ENCODE results near the gene CEP19.

CEP19 gene

DNA sequence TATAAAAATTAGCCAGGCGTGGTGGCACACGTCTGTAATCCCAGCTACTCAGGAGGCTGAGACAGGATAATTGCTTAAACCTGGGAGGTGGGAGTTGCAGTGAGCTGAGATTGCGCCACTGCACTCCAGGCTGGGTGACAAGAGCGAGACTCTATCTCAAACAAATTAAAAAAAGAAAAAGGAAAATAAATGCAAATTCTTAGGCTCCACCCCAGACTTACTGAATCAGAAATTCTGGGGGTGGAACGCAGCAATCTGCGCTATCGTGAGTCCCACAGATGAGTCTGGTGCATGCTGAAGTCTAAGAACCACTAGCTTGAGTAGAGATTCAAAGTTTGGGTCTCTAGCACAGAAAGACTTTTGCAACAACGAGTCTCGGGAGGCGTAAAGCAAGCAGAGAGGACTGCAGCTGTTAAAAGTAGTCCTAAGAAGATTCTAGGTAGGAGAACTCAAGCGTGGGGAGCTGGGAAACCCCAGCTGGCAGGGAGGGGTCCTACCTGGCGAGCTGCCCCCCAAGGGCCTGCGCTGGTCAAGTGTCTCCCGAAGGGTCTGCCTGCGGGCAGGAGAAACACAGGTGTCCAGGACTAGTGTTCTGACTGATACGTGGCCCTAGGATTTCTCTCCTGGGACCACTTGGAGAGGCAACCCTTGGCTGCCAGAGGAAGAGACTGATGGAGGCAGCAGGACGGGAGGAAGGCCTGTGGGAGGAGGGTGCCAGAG is 21.9 kb downstream of the CEP19 start:
- no peak overlapping the region for H2AFZ ChIP-seq (ENCODE audit: low read length)
- peaks cover 3% of the 10 kb centered on the region for H3K4me1 ChIP-seq (ENCODE audit: insufficient read depth, low read length, poor library complexity, severe bottlenecking)
- no peaks in the 10 kb centered on the region for H3K9me3 ChIP-seq (ENCODE audit: insufficient read depth, low read depth, low read length)
- no peak overlapping the region for H3K4me3 ChIP-seq (ENCODE audit: low read length, poor library complexity, severe bottlenecking)
- no peaks in the 10 kb centered on the region for H3F3A ChIP-seq (ENCODE audit: low read depth)
- H3K79me2 ChIP-seq (ENCODE audit: insufficient read depth, low read length), result no peaks in the 10 kb centered on the region
- H3K4me2 ChIP-seq (ENCODE audit: low read depth, low read length, poor library complexity, severe bottlenecking), result no peak overlapping the region
- H3K9me2 ChIP-seq (replicated peaks; ENCODE audit: low read depth, low read length), result no peaks in the 10 kb centered on the region
- TF ChIP-seq CTCF (conservative IDR thresholded peaks at IDR 0.05; ENCODE audit: low read length), result no peak
- no peak for TF ChIP-seq EZH2phosphoT487 (IDR thresholded peaks at IDR 0.05; ENCODE audit: borderline replicate concordance)
- no peaks in the 10 kb centered on the region for H3K36me3 ChIP-seq (ENCODE audit: insufficient read depth, low read length)
- H4K20me1 ChIP-seq (ENCODE audit: insufficient read depth, low read length, poor library complexity, severe bottlenecking), result no peaks in the 10 kb centered on the region
- H3K27me3 ChIP-seq (ENCODE audit: insufficient read depth, low read length, poor library complexity, severe bottlenecking), result no peaks in the 10 kb centered on the region
- no peak overlapping the region for H3K9ac ChIP-seq (ENCODE audit: low read depth, low read length, poor library complexity, severe bottlenecking)

- TF ChIP-seq CTCF (conservative IDR thresholded peaks at IDR 0.05; ENCODE audit: low read length), result no peak
- TF ChIP-seq EZH2phosphoT487 (IDR thresholded peaks at IDR 0.05; ENCODE audit: borderline replicate concordance), result no peak
- H3K79me2 ChIP-seq (ENCODE audit: insufficient read depth, low read length), result no peaks in the 10 kb centered on the region
- H3K36me3 ChIP-seq (ENCODE audit: insufficient read depth, low read length), result no peaks in the 10 kb centered on the region
- H3K4me3 ChIP-seq (ENCODE audit: low read length, poor library complexity, severe bottlenecking), result no peak overlapping the region
- no peaks in the 10 kb centered on the region for H4K20me1 ChIP-seq (ENCODE audit: insufficient read depth, low read length, poor library complexity, severe bottlenecking)
- H3K27me3 ChIP-seq (ENCODE audit: insufficient read depth, low read length, poor library complexity, severe bottlenecking), result no peaks in the 10 kb centered on the region
- no peak overlapping the region for H3K4me2 ChIP-seq (ENCODE audit: low read depth, low read length, poor library complexity, severe bottlenecking)
- peaks cover 13% of the 10 kb centered on the region for H3K4me1 ChIP-seq (ENCODE audit: insufficient read depth, low read length, poor library complexity, severe bottlenecking)
- H2AFZ ChIP-seq (ENCODE audit: low read length), result no peak overlapping the region
- no peaks in the 10 kb centered on the region for H3K9me3 ChIP-seq (ENCODE audit: insufficient read depth, low read depth, low read length)
- no peak overlapping the region for H3K9ac ChIP-seq (ENCODE audit: low read depth, low read length, poor library complexity, severe bottlenecking)
- H3F3A ChIP-seq (ENCODE audit: low read depth), result no peaks in the 10 kb centered on the region
- H3K9me2 ChIP-seq (replicated peaks; ENCODE audit: low read depth, low read length), result no peaks in the 10 kb centered on the region
These were observed 23.7 kb downstream of the CEP19 start for GRCh38 chr3:196688349-196688748.

- Histone ChIP-seq H3K4me2 (ENCODE audit: low read depth, low read length, poor library complexity, severe bottlenecking) (no peak overlapping the region), H3K4me3 (ENCODE audit: low read length, poor library complexity, severe bottlenecking) (no peak overlapping the region), H2AFZ (ENCODE audit: low read length) (no peak overlapping the region), H3K9me2 (replicated peaks; ENCODE audit: low read depth, low read length) (no peaks in the 10 kb centered on the region), H3K9me3 (ENCODE audit: insufficient read depth, low read depth, low read length) (no peaks in the 10 kb centered on the region), H4K20me1 (ENCODE audit: insufficient read depth, low read length, poor library complexity, severe bottlenecking) (no peaks in the 10 kb centered on the region), H3K9ac (ENCODE audit: low read depth, low read length, poor library complexity, severe bottlenecking) (no peak overlapping the region), H3K27me3 (ENCODE audit: insufficient read depth, low read length, poor library complexity, severe bottlenecking) (no peaks in the 10 kb centered on the region), H3K36me3 (ENCODE audit: insufficient read depth, low read length) (no peaks in the 10 kb centered on the region), H3K79me2 (ENCODE audit: insufficient read depth, low read length) (no peaks in the 10 kb centered on the region), H3K4me1 (ENCODE audit: insufficient read depth, low read length, poor library complexity, severe bottlenecking) (peaks cover 13% of the 10 kb centered on the region), H3F3A (ENCODE audit: low read depth) (no peaks in the 10 kb centered on the region)
- TF ChIP-seq EZH2phosphoT487 (IDR thresholded peaks at IDR 0.05; ENCODE audit: borderline replicate concordance) (no peak), CTCF (conservative IDR thresholded peaks at IDR 0.05; ENCODE audit: low read length) (no peak)
These were observed 25.6 kb downstream of the CEP19 start for GRCh38 chr3:196686436-196686835.

All from Loucy (cell line).